Panc1 (cell line): ENCODE data around the gene NUDT15. TPM values are rescaled to one million over a fixed set of nuclear protein-coding genes. Genes with fewer than 3 reads are reported as not detected.
A peak's percentile ranks its signal among the peaks of the same experiment; 100 is the strongest.

Experiments
- ATAC-seq: fragments of 200-7000 bp; cut with Tn5 transposase; 2 replicates; pipeline ENCODE4 v1.9.1; 2020; ENCODE audit warnings: mild to moderate bottlenecking, moderate library complexity
- BruUV-seq: library from RNA; stranded (reverse); fragments of 400-500 nt; replicated peaks from 2 replicates; lab custom pipeline; 2021; lab: Mats Ljungman, UMichigan
- CTCF ChIA-PET: fragments of 300-600 bp; sonication (Branson Sonifier 250); formaldehyde crosslinking; loops from one replicate; lab custom pipeline; 2022; ENCODE audit warnings: antibody characterized with exemption; lab: Charles Lee
- POLR2A ChIA-PET: fragments of 300-600 bp; sonication (Branson Sonifier 250); formaldehyde crosslinking; loops from one replicate; lab custom pipeline; 2022; ENCODE audit warnings: antibody characterized with exemption; lab: Charles Lee
- DNase-seq: peaks from one replicate; pipeline ENCODE4 v3.0.0-alpha.2; 2010; ENCODE audit warnings: low read depth, low spot score
- H3K27ac ChIP-seq: 2 replicates; pipeline ENCODE4 v1.5.1; 2011; ENCODE audit warnings: mild to moderate bottlenecking, low read length, inconsistent platforms
- H3K27me3 ChIP-seq: fragments of 200-500 bp; sonication (Bioruptor generic); 2 replicates; pipeline ENCODE4 v1.6.0; 2014; ENCODE audit warnings: low read length, inconsistent platforms; ENCODE audit not compliant: control insufficient read depth, insufficient read depth
- H3K36me3 ChIP-seq: fragments of 200-500 bp; sonication (Bioruptor generic); 2 replicates; pipeline ENCODE4 v1.5.1; 2014; ENCODE audit warnings: inconsistent platforms, mild to moderate bottlenecking, low read length, moderate library complexity; ENCODE audit not compliant: control insufficient read depth, insufficient read depth
- H3K4me1 ChIP-seq: 2 replicates; pipeline ENCODE4 v1.5.1; 2011; ENCODE audit warnings: inconsistent platforms, mild to moderate bottlenecking, low read length, moderate library complexity; ENCODE audit not compliant: control insufficient read depth, insufficient read depth
- H3K4me3 ChIP-seq, 2 experiments: 2 replicates each; pipeline ENCODE4 v1.5.1; 2011 to 2012; ENCODE audit warnings: low read depth in 2 of 2, low read length in 2 of 2, mild to moderate bottlenecking in 2 of 2, inconsistent platforms in 1 of 2, moderate library complexity in 1 of 2
- H3K9me3 ChIP-seq: fragments of 200-500 bp; sonication (Bioruptor generic); 2 replicates; pipeline ENCODE4 v1.5.1; 2014; ENCODE audit warnings: low read depth, mild to moderate bottlenecking, inconsistent platforms, low read length, moderate library complexity; ENCODE audit not compliant: control insufficient read depth, insufficient read depth
- CTCF ChIP-seq: fragments of 450-650 bp; IDR thresholded peaks from 2 replicates; pipeline ENCODE4 v1.5.1; 2017; ENCODE audit warnings: mild to moderate bottlenecking
- POLR2AphosphoS5 ChIP-seq: IDR thresholded peaks from 2 replicates; pipeline ENCODE4 v1.6.1; 2012; ENCODE audit warnings: mild to moderate bottlenecking, low read depth, low read length, moderate library complexity
- REST ChIP-seq, 2 experiments: IDR thresholded peaks; 2 replicates each; pipeline ENCODE4 v1.6.1; 2011 to 2012; ENCODE audit warnings: low read depth in 2 of 2, control low read depth in 1 of 2, low read length in 1 of 2, mild to moderate bottlenecking in 1 of 2, moderate library complexity in 1 of 2; ENCODE audit not compliant: insufficient read depth in 1 of 2
- SIN3A ChIP-seq: IDR thresholded peaks from 2 replicates; pipeline ENCODE4 v1.6.1; 2012; ENCODE audit warnings: low read depth, mild to moderate bottlenecking, low read length, moderate library complexity, borderline replicate concordance; ENCODE audit not compliant: insufficient read depth
- TCF7L2 ChIP-seq: IDR thresholded peaks from 2 replicates; pipeline ENCODE4 v1.6.1; 2011; ENCODE audit warnings: mild to moderate bottlenecking, low read depth, low read length, inconsistent platforms
- in situ Hi-C: cut with HindIII; loops from 2 replicates; pipeline ENCODE4 v1.10.0; 2016; ENCODE audit warnings: low sequenced_read_pairs, low pct_unique_long_range_greater_than_20kb
- intact Hi-C: fragments of 100-400 bp; cut with micrococcal nuclease; formaldehyde crosslinking; loops from one replicate; pipeline ENCODE4 v1.10.0; 2022; ENCODE audit not compliant: unreplicated experiment
- total RNA-seq: library from RNA; stranded (reverse); gene quantifications from one replicate; pipeline ENCODE4 v1.2.1, GENCODE V29; 2021; ENCODE audit not compliant: unreplicated experiment

Gene NUDT15
- total RNA-seq, 1 experiment from 2014 or later, result 18.9 TPM

GRCh38 chr13:48029859-48030258, 7.7 kb upstream of the NUDT15 start:
- intact Hi-C loops, result no loop called here
- peaks cover 3% of the 10 kb centered on the region; the same call in 1 of the 2 replicates for H3K9me3 ChIP-seq
- ChIA-PET POLR2A (no interaction called here), CTCF (no interaction called here)
- H3K36me3 ChIP-seq, result no peaks in the 10 kb centered on the region
- in situ Hi-C loops, result no loop called here
- H3K27me3 ChIP-seq, result no peaks in the 10 kb centered on the region
- no peak overlapping the region for H3K4me3 ChIP-seq
- BruUV-seq, result no TSS peak
- DNase-seq (no peak), ATAC-seq (no peak)
- no peak overlapping the region for H3K27ac ChIP-seq
- TF ChIP-seq CTCF, result no peak
- no peak for TF ChIP-seq REST (IDR thresholded peaks at IDR 0.05; ENCODE audit: insufficient read depth in 1 of 2, low read depth in 2 of 2, low read length in 1 of 2)
- no peak for TF ChIP-seq SIN3A
- TF ChIP-seq TCF7L2, result no peak
- no peak for TF ChIP-seq POLR2AphosphoS5
- H3K4me1 ChIP-seq, result no peaks in the 10 kb centered on the region

GRCh38 chr13:48038761-48039160, 1.2 kb downstream of the NUDT15 start:
- Histone ChIP-seq H3K36me3 (no peaks in the 10 kb centered on the region; the same call in 1 of the 2 replicates), H3K27me3 (no peaks in the 10 kb centered on the region), H3K4me3 (peak overlapping the region; percentile 71 to 79), H3K4me1 (peaks cover 8% of the 10 kb centered on the region; the same call in 1 of the 2 replicates), H3K27ac (peak overlapping the region; percentile 89), H3K9me3 (0 out of 2 replicates have a peak, but pooled peaks cover under 1% of the 10 kb centered on the region)
- TF ChIP-seq REST (IDR thresholded peaks at IDR 0.05; ENCODE audit: insufficient read depth in 1 of 2, low read depth in 2 of 2, low read length in 1 of 2) (no peak), POLR2AphosphoS5 (no peak), TCF7L2 (no peak), CTCF (no peak)
- POLR2A ChIA-PET, result no interaction called here
- in situ Hi-C loops (no loop called here), intact Hi-C loops (no loop called here)
- DNase-seq (no peak), ATAC-seq (no peak)
- CTCF ChIA-PET, result interaction anchor here (0.5 kb wide), 1 partner anchor 286 kb away, joined by 3 read pairs; no protein-coding TSS in a partner anchor
- TSS peak; percentile 67 for BruUV-seq
